K562 (cell line): ENCODE data around the gene LDLRAD3.

Source experiments
- ESRRA ChIP-seq: fragments of 450-650 bp; IDR thresholded peaks from 2 replicates; pipeline ENCODE4 v1.6.1; 2014; ENCODE audit warnings: low read depth, mild to moderate bottlenecking, moderate library complexity, borderline replicate concordance
- FOS ChIP-seq: IDR thresholded peaks from 3 replicates; pipeline ENCODE4 v1.6.1; 2011; ENCODE audit not compliant: insufficient read length; ENCODE audit errors: extremely low read depth
- FOXK1 ChIP-seq: sonication (generic); formaldehyde crosslinking; IDR thresholded peaks from 2 replicates; pipeline ENCODE4 v1.8.0; 2022; ENCODE audit warnings: missing genetic modification reagents, mild to moderate bottlenecking, borderline replicate concordance
- NR2C2 ChIP-seq, 2 experiments: fragments of 200-800 bp in 1 of 2; sonication (Bioruptor generic) in 1 of 2; sonication (generic) in 1 of 2; formaldehyde crosslinking in 1 of 2; IDR thresholded peaks; 2 replicates each; pipeline versions ENCODE4 v1.6.1 to v1.8.0; 2016 to 2022; ENCODE audit warnings: mild to moderate bottlenecking in 1 of 2, missing compliant biosample characterization in 1 of 2, missing genetic modification characterization in 1 of 2, missing genetic modification reagents in 1 of 2
- PCBP1 ChIP-seq: fragments of 200-400 bp; formaldehyde crosslinking; IDR thresholded peaks from 2 replicates; pipeline ENCODE4 v1.6.1; 2018; ENCODE audit warnings: mild to moderate bottlenecking, low read depth, low read length; ENCODE audit not compliant: poor library complexity, severe bottlenecking
- POLR2A ChIP-seq: fragments of 450-650 bp; conservative IDR thresholded peaks from 2 replicates; pipeline ENCODE4 v1.6.1; 2016
- RNF2 ChIP-seq: sonication (generic); IDR thresholded peaks from 2 replicates; pipeline ENCODE4 v1.6.1; 2016
- STAT5B ChIP-seq: fragments of 250-450 bp; sonication (Bioruptor Pico); IDR thresholded peaks from 2 replicates; pipeline ENCODE4 v1.8.0; 2021; ENCODE audit warnings: mild to moderate bottlenecking, inconsistent platforms
- ZEB2 ChIP-seq: fragments of 450-650 bp; IDR thresholded peaks from 2 replicates; pipeline ENCODE4 v1.6.1; 2016
- ZNF140 ChIP-seq: fragments of 250-450 bp; sonication (Bioruptor Pico); IDR thresholded peaks from 2 replicates; pipeline ENCODE4 v1.8.0; 2021; ENCODE audit warnings: moderate library complexity, mild to moderate bottlenecking, inconsistent platforms
- TF ChIP-seq, protein P1 (sequence below), 2 experiments: IDR thresholded peaks; 2 replicates each; pipeline ENCODE4 v1.6.1; 2012; ENCODE audit warnings: improper control_type of control experiment in 2 of 2, low read depth in 2 of 2, low read length in 2 of 2, borderline replicate concordance in 1 of 2
- TF ChIP-seq, protein P2 (sequence below), 3 experiments: IDR thresholded peaks in 2 of 3; conservative IDR thresholded peaks in 1 of 3; 2 replicates each; pipeline ENCODE4 v1.5.1; 2011 to 2012; ENCODE audit warnings: low read length in 3 of 3, mild to moderate bottlenecking in 3 of 3, control low read depth in 2 of 3, improper control_type of control experiment in 1 of 3, inconsistent platforms in 1 of 3, low read depth in 1 of 3, mixed read lengths in 1 of 3, moderate library complexity in 1 of 3; ENCODE audit not compliant: insufficient read depth in 2 of 3

DNA sequence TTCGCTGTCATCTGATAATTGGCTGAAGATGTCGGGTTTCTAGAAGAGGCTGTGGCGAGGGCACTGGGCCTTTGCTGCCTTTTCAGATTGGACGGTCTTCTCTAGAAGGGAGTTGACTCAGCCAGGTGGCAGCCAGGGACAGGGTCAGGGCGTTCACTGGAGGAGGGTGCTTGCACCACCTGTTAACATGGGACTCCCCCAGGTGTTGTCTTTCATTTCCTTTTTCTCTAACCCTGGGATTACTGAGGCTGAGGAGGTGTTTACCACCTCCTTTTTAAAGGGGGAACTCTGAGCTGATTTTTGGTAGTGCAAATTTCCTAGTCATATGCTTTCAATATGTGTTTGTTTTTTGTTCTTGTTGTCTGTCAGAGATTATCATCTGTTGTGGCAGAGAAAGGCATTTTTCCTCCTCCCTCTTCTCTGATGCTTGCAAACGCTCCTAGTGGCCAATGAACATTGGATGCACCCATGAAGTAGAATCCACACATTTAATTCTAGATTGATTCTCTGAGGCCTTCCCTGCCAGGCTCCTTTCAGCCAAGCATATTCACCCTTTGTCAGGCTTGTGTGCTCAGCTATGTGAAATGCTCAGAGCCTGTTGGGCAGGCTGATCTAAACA is 54.1 kb downstream of the LDLRAD3 start:
- TF ChIP-seq PCBP1: no peak
- TF ChIP-seq ZEB2: no peak
- TF ChIP-seq FOXK1 (CRISPR knock-in tag): no peak
- no peak for TF ChIP-seq FOS
- no peak for TF ChIP-seq NR2C2 (CRISPR knock-in tag; IDR thresholded peaks at IDR 0.05)
- TF ChIP-seq NR2C2 (tag; IDR thresholded peaks at IDR 0.05): no peak
- no peak for TF ChIP-seq RNF2
- no peak for TF ChIP-seq ZNF140 (CRISPR knock-in tag)
- TF ChIP-seq STAT5B: no peak
- no peak for TF ChIP-seq POLR2A
- no peak for TF ChIP-seq ESRRA
- TF ChIP-seq, protein P1, sequence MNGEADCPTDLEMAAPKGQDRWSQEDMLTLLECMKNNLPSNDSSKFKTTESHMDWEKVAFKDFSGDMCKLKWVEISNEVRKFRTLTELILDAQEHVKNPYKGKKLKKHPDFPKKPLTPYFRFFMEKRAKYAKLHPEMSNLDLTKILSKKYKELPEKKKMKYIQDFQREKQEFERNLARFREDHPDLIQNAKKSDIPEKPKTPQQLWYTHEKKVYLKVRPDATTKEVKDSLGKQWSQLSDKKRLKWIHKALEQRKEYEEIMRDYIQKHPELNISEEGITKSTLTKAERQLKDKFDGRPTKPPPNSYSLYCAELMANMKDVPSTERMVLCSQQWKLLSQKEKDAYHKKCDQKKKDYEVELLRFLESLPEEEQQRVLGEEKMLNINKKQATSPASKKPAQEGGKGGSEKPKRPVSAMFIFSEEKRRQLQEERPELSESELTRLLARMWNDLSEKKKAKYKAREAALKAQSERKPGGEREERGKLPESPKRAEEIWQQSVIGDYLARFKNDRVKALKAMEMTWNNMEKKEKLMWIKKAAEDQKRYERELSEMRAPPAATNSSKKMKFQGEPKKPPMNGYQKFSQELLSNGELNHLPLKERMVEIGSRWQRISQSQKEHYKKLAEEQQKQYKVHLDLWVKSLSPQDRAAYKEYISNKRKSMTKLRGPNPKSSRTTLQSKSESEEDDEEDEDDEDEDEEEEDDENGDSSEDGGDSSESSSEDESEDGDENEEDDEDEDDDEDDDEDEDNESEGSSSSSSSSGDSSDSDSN (IDR thresholded peaks at IDR 0.05; ENCODE audit: borderline replicate concordance in 1 of 2, low read depth in 2 of 2, low read length in 2 of 2): no peak
- TF ChIP-seq, protein P2, sequence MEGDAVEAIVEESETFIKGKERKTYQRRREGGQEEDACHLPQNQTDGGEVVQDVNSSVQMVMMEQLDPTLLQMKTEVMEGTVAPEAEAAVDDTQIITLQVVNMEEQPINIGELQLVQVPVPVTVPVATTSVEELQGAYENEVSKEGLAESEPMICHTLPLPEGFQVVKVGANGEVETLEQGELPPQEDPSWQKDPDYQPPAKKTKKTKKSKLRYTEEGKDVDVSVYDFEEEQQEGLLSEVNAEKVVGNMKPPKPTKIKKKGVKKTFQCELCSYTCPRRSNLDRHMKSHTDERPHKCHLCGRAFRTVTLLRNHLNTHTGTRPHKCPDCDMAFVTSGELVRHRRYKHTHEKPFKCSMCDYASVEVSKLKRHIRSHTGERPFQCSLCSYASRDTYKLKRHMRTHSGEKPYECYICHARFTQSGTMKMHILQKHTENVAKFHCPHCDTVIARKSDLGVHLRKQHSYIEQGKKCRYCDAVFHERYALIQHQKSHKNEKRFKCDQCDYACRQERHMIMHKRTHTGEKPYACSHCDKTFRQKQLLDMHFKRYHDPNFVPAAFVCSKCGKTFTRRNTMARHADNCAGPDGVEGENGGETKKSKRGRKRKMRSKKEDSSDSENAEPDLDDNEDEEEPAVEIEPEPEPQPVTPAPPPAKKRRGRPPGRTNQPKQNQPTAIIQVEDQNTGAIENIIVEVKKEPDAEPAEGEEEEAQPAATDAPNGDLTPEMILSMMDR (IDR thresholded peaks at IDR 0.05 in 2 of 3, conservative IDR thresholded peaks at IDR 0.05 in 1 of 3; ENCODE audit: insufficient read depth in 2 of 3, low read depth in 1 of 3, low read length in 3 of 3): no peak
